ENCODE results near the gene PREP. TPM values are rescaled to one million over a fixed set of nuclear protein-coding genes. Genes with fewer than 3 reads are reported as not detected.

PREP gene
- total RNA-seq, 1 donor from 2014 or later: 47.8 TPM

DNA sequence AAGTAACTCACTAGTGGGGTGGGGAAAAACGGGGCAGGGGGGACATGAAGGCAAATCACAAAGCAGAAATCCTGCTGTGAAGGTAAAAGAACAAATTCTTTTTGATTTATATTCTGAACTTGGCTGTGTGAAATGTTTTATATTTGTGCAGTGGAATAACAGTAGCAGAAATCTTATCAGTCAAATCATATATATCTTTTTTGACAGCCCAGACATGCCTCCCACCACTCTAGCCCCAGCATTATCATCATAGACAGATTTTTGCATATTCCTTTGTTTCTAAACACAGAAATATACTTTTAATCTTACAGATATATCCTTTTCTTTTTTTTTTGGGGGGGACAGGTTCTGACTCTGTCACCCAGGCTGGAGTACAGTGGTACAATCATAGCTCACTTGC is 97.4 kb downstream of the PREP start:
- H3K4me1 Mint-ChIP-seq: peaks cover 28% of the 10 kb centered on the region
- H3K27me3 Mint-ChIP-seq (ENCODE audit: low read depth): no peaks in the 10 kb centered on the region
- DNase-seq (ENCODE audit: low spot score in 2 of 2, unreplicated experiment in 2 of 2): no peak

GRCh38 chr6:105304825-105305224 is 98.1 kb downstream of the PREP start:
- H3K27ac Mint-ChIP-seq: no peak overlapping the region
- H3K4me3 Mint-ChIP-seq: no peak overlapping the region
- TF ChIP-seq CTCF (IDR thresholded peaks at IDR 0.05; ENCODE audit: unreplicated experiment): no peak
- DNase-seq (ENCODE audit: low spot score in 2 of 2, unreplicated experiment in 2 of 2): no peak
- H3K9me3 Mint-ChIP-seq: no peaks in the 10 kb centered on the region
- H3K36me3 Mint-ChIP-seq: peaks cover 18% of the 10 kb centered on the region
- peaks cover 33% of the 10 kb centered on the region for H3K4me1 Mint-ChIP-seq
- H3K27me3 Mint-ChIP-seq (ENCODE audit: low read depth): no peaks in the 10 kb centered on the region

More for the DNA sequence above, 97.4 kb downstream of the PREP start:
- Mint-ChIP-seq H3K4me3 (no peak overlapping the region), H3K27ac (no peak overlapping the region), H3K36me3 (peaks cover 18% of the 10 kb centered on the region), H3K9me3 (no peaks in the 10 kb centered on the region)
- TF ChIP-seq CTCF (IDR thresholded peaks at IDR 0.05; ENCODE audit: unreplicated experiment): no peak

GRCh38 chr6:105304366-105304765 is 98.5 kb downstream of the PREP start:
- Mint-ChIP-seq H3K4me1 (peaks cover 33% of the 10 kb centered on the region), H3K36me3 (peaks cover 18% of the 10 kb centered on the region), H3K27ac (no peak overlapping the region), H3K27me3 (ENCODE audit: low read depth) (no peaks in the 10 kb centered on the region), H3K4me3 (no peak overlapping the region), H3K9me3 (no peaks in the 10 kb centered on the region)
- no peak for DNase-seq (ENCODE audit: low spot score in 2 of 2, unreplicated experiment in 2 of 2)
- TF ChIP-seq CTCF (IDR thresholded peaks at IDR 0.05; ENCODE audit: unreplicated experiment): no peak

- no peak overlapping the region for H3K27ac Mint-ChIP-seq
- no peak overlapping the region for H3K4me3 Mint-ChIP-seq
- no peak for TF ChIP-seq CTCF (IDR thresholded peaks at IDR 0.05; ENCODE audit: unreplicated experiment)
- H3K36me3 Mint-ChIP-seq: peaks cover 16% of the 10 kb centered on the region
- no peaks in the 10 kb centered on the region for H3K27me3 Mint-ChIP-seq (ENCODE audit: low read depth)
- H3K4me1 Mint-ChIP-seq: peaks cover 33% of the 10 kb centered on the region
- DNase-seq (ENCODE audit: low spot score in 2 of 2, unreplicated experiment in 2 of 2): no peak
- no peaks in the 10 kb centered on the region for H3K9me3 Mint-ChIP-seq
Measured at GRCh38 chr6:105302617-105303128, 100.2 kb downstream of the PREP start.

DNA sequence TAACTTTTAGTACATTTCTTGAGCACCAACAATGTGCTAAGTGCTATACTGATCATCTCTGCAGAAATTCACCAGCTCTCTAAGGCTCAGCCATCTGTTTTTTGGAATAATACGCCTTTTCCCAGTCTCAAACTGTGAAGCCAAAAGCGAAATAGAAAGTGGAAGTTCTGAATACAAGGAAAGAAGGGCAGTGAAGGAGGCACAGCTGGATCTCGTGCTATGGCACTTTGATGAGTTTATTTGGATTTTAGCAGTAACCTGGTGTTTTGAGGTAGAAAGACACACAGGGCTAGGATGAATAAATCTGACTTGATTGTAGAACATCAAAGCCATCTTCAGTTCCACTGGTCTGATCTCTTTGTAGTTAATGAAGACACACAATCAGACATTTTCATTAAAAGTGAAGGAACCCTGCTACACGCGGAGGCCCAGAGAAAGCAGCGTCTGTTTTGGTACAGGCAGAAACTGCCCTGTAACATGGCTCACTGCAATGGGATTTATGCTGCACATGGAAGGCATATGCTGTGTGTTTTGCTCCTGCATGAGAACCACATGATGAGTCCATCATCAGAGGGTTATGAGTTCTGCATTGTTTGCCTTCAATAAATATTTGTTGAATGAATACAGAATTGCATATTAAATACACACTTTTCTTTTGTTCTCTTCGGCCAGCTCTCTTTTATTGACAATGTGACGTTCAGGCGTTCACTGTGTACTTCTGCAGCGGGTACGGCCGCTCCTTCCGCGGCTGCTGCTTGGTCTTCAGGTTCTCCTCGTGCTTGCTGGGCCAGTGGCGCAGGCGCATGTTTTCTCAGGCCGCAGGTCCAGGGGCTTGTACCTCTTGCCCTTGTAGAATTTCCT is 100.9 kb downstream of the PREP start:
- no peaks in the 10 kb centered on the region for H3K9me3 Mint-ChIP-seq
- H3K4me1 Mint-ChIP-seq: peaks cover 33% of the 10 kb centered on the region
- no peak overlapping the region for H3K27ac Mint-ChIP-seq
- H3K4me3 Mint-ChIP-seq: no peak overlapping the region
- no peak for TF ChIP-seq CTCF (IDR thresholded peaks at IDR 0.05; ENCODE audit: unreplicated experiment)
- H3K27me3 Mint-ChIP-seq (ENCODE audit: low read depth): no peaks in the 10 kb centered on the region
- peaks cover 18% of the 10 kb centered on the region for H3K36me3 Mint-ChIP-seq
- DNase-seq (ENCODE audit: low spot score in 2 of 2, unreplicated experiment in 2 of 2): no peak
